ENCODE results near the gene ZPR1.

The ZPR1 gene

DNA sequence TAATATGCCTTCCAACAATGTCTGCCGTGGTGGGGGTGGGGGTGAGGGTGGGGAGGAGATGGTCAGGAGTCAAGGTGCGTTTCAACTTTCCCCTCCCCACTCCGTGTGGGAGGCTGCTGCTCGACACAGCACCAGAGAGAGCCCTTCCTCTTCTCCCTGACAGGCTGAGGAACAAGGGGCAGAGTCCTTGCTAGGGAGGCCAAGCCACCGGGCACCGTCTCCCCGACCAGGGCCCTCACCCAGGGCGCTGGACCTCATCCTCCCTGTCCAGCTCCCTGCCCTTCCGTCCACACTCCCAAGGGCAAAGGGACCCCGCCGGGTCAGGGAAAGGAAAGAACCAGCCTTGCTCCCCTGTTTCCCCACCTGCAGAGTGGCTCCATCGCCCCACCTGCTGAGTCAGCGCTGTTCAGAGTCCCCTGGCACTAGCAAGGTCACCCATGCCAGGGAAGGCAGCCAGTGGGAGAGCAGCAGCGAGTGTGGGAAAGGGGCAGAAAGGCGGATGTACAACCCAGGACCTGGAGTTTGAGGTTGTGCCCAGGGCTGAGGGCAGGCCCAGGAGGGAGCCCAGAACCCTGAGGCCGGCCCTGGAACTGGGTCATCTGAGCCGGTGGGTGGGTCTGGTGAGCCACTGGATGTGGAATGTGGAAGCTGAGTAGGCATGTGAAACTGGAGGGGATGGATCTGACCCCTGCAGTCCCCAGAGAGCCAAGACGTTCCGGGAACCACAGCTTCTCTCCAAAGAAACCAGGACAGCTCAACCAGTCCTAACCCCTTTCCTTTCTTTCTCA lies 62.2 kb downstream of the ZPR1 start:
- H3K9me3 Mint-ChIP-seq, result no peaks in the 10 kb centered on the region
- H3K4me3 Mint-ChIP-seq, result no peak overlapping the region
- no peak overlapping the region for H3K27ac Mint-ChIP-seq (ENCODE audit: low read depth)
- ATAC-seq (replicated peaks; ENCODE audit: extremely low read depth, poor library complexity, severe bottlenecking), result no peak
- peaks cover 50% of the 10 kb centered on the region for H3K27me3 Mint-ChIP-seq
- H3K36me3 Mint-ChIP-seq (ENCODE audit: insufficient read depth), result peaks cover 3% of the 10 kb centered on the region
- no peaks in the 10 kb centered on the region for H3K4me1 Mint-ChIP-seq
- DNase-seq (ENCODE audit: low spot score in 2 of 2), result no peak

DNA sequence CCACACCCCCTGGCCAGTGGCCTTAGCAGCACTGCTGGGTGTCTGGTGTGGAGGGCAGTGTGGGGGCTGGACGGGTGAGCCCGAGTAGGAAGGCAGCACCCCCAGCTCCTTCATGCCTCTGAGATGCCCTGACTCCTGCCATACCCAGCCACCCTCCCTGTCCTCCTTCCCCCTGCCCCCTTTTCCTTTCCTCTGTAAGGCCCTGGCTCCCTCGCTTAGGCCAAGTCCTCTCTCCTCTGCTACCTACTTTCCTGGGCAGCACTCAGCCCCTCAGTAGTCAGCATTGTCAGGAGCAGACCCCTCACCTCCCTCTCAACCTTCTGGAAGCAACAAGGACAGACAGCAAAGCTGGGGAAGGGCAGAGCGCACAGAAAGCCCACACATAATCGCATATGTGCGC lies 63.0 kb downstream of the ZPR1 start:
- H3K4me3 Mint-ChIP-seq, result no peak overlapping the region
- DNase-seq (ENCODE audit: low spot score in 2 of 2) (no peak), ATAC-seq (replicated peaks; ENCODE audit: extremely low read depth, poor library complexity, severe bottlenecking) (no peak)
- no peaks in the 10 kb centered on the region for H3K9me3 Mint-ChIP-seq
- peaks cover 50% of the 10 kb centered on the region for H3K27me3 Mint-ChIP-seq
- no peaks in the 10 kb centered on the region for H3K4me1 Mint-ChIP-seq
- no peak overlapping the region for H3K27ac Mint-ChIP-seq (ENCODE audit: low read depth)
- H3K36me3 Mint-ChIP-seq (ENCODE audit: insufficient read depth), result peaks cover 3% of the 10 kb centered on the region
